WI38 (cell line): ENCODE measurements around the gene SIGLECL1.
"Not testable (repeated sequence)": the region's sequence is repeated elsewhere in the genome, so short reads cannot be mapped to it uniquely, and the experiment has no call there.

Source experiments
- H3K4me3 ChIP-seq: 2 replicates; pipeline ENCODE4 v1.5.1; 2011; ENCODE audit warnings: low read depth, mild to moderate bottlenecking, control low read depth, low read length
- TF ChIP-seq, protein P1 (sequence below): IDR thresholded peaks from 2 replicates; pipeline ENCODE4 v1.5.1; 2012; ENCODE audit warnings: low read depth, mild to moderate bottlenecking, control low read depth, low read length

The SIGLECL1 gene

GRCh38 chr19:51211833-51212232 lies 39.0 kb upstream of the SIGLECL1 start:
- H3K4me3 ChIP-seq, result no peak overlapping the region
- TF ChIP-seq, protein P1, sequence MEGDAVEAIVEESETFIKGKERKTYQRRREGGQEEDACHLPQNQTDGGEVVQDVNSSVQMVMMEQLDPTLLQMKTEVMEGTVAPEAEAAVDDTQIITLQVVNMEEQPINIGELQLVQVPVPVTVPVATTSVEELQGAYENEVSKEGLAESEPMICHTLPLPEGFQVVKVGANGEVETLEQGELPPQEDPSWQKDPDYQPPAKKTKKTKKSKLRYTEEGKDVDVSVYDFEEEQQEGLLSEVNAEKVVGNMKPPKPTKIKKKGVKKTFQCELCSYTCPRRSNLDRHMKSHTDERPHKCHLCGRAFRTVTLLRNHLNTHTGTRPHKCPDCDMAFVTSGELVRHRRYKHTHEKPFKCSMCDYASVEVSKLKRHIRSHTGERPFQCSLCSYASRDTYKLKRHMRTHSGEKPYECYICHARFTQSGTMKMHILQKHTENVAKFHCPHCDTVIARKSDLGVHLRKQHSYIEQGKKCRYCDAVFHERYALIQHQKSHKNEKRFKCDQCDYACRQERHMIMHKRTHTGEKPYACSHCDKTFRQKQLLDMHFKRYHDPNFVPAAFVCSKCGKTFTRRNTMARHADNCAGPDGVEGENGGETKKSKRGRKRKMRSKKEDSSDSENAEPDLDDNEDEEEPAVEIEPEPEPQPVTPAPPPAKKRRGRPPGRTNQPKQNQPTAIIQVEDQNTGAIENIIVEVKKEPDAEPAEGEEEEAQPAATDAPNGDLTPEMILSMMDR, result no peak

DNA sequence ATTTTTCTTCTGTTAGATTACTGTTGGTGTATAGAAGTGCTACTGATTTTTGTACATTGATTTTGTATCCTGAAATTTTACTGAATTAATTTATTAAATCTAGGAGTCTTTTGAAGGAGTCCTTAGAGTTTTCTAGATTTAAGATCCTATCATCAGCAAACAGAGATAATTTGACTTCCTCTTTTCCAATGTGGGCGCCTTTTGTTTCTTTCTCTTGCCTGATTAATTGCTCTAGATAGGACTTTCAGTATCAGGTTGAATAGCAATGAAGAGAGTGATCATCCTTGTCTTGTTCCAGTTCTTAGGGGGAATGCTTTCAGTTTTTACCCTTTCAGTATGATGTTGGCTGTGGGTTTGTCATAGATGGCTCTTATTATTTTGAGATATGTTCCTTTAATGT lies 31.6 kb upstream of the SIGLECL1 start:
- TF ChIP-seq, protein P1, result no peak
- no peak overlapping the region for H3K4me3 ChIP-seq

GRCh38 chr19:51219971-51220370 lies 30.9 kb upstream of the SIGLECL1 start:
- no peak overlapping the region for H3K4me3 ChIP-seq
- TF ChIP-seq, protein P1, result no peak

DNA sequence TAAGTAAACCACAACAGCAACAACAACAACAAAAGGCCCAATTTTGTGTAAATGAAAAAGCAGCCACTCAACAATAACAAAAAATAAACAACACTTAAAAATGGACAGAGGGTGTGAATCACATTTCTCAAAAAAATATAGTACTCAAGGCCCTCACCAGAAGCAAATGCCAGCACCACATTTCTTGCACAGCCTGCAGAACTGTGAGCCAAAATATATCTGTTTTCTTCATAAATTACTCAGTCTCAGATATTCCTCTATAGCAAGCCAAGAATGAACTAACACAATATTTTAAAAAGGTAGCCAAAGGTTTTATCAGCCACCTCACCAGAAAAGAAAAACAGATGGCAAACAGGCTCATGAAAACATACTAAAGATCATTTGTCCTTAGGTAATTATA lies 29.9 kb upstream of the SIGLECL1 start:
- TF ChIP-seq, protein P1, result no peak
- H3K4me3 ChIP-seq, result no peak overlapping the region

- TF ChIP-seq, protein P1, result no peak
- no peak overlapping the region for H3K4me3 ChIP-seq
These were observed 26.7 kb upstream of the SIGLECL1 start for GRCh38 chr19:51224163-51224641.

GRCh38 chr19:51224898-51225393 lies 25.9 kb upstream of the SIGLECL1 start, which contains the start of gene CD33:
CD33 (plus strand) TSS chr19:51225080; CDS start chr19:51225119, 39 bp downstream.
- not testable (repeated sequence) for H3K4me3 ChIP-seq

DNA sequence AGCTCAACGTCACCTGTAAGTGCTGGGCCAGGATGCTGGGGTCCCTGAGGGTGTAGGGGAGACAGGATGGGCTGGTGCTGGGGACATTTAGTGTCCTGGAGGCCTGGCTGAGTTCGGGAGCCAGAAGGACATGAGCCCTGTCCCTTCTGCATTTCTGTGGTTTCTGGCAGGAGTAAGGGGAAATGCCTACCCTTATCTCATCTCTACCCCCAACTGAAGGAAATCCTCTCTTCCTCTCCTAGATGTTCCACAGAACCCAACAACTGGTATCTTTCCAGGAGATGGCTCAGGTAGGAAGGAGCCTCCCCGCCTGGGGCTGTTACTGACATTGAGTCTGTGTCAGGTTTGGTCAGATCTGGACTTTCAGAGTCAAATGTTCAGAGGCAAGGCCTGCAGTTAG lies 24.8 kb upstream of the SIGLECL1 start:
- TF ChIP-seq, protein P1, result no peak
- no peak overlapping the region for H3K4me3 ChIP-seq

DNA sequence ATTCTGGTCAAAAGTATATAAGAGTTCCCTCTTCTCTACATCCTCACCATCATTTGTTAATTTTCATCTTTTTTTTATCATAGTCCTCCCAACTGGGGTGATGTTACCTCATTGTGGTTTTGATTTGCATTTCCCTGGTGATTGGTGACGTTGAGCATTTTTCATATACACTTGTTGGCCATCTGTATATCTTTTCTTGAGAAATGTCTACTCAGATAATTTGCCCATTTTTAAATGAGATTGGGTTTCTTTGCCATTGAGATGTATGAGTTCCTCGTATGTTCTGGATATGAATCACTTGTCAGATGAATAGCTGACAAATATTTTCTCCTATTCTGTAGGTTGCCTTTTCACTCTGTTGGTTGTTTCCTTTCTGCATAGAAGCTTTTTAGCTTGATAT lies 23.6 kb upstream of the SIGLECL1 start:
- no peak overlapping the region for H3K4me3 ChIP-seq
- TF ChIP-seq, protein P1, result no peak
